Tibial nerve (tissue), 3 donors: ENCODE data around the gene CDH13.

Experiments used
- CTCF ChIP-seq, 5 experiments: fragments of 200-600 bp in 3 of 5; fragments of 450-650 bp in 2 of 5; sonication (generic) in 3 of 5; IDR thresholded peaks; one replicate each; pipeline ENCODE4 v1.5.1; 2016 to 2019; ENCODE audit warnings: antibody characterized with exemption in 5 of 5, mild to moderate bottlenecking in 3 of 5, moderate library complexity in 2 of 5
- POLR2A ChIP-seq, 2 donors: fragments of 450-650 bp; IDR thresholded peaks; one replicate each; pipeline ENCODE4 v1.6.1; 2017; ENCODE audit warnings: antibody characterized with exemption in 2 of 2, mild to moderate bottlenecking in 2 of 2, moderate library complexity in 2 of 2

- TF ChIP-seq CTCF (IDR thresholded peaks at IDR 0.05): no peak
- TF ChIP-seq POLR2A (IDR thresholded peaks at IDR 0.05): no peak
Observed at GRCh38 chr16:83714286-83714685, 1087.5 kb downstream of the CDH13 start.
